ENCODE results near the gene EHMT1. TPM values are rescaled to one million over a fixed set of nuclear protein-coding genes. Genes with fewer than 3 reads are reported as not detected.

The EHMT1 gene
- polyA plus RNA-seq, 1 of the 3 experiments (the other 2 are of a cell fraction): 39.5 TPM

- TF ChIP-seq REST (IDR thresholded peaks at IDR 0.05; ENCODE audit: low read depth, low read length) (no peak), TEAD4 (IDR thresholded peaks at IDR 0.05; ENCODE audit: borderline replicate concordance, insufficient read depth) (no peak), FOSL2 (IDR thresholded peaks at IDR 0.05; ENCODE audit: borderline replicate concordance, low read depth) (no peak), TCF12 (IDR thresholded peaks at IDR 0.05) (no peak), YY1 (IDR thresholded peaks at IDR 0.05; ENCODE audit: low read depth) (no peak)
These were observed 91.9 kb downstream of the EHMT1 start (continued) for GRCh38 chr9:137710704-137711103.

DNA sequence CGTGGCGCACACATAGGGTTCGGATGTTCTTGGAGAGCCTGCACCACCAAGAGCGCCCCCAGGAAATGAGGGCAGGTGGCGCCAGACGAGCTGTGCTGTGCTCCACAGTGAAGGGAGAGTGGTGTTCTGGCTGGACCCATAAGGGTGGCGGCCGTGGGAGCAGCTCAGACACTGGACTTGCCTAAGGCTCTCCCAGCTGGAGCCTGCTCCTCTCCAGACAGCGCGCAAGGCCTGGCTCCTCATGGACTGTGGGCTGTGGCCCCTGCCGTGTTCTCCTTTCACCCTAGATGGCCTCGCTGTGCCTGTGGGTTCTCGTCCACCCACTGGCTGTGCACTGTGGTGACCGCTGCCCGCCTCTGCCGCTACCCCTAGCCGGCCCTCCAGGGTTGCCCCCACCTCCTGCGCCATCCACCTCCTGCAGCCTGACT, 92.9 kb downstream of the EHMT1 start:
- no peak overlapping the region for H3K9ac ChIP-seq
- WGBS (ENCODE audit: low lambda C conversion rate): 95% methylated on average over 14 of the region's 18 CpGs
- CTCF ChIA-PET: interaction anchor here (1.2 to 3.0 kb wide), 3 partner anchors 16 to 38 kb away, joined by 3 to 17 read pairs (median 4); no protein-coding TSS in a partner anchor
- POLR2A ChIA-PET: no interaction called here
- H3K9me2 ChIP-seq: no peaks in the 10 kb centered on the region
- H3K27me3 ChIP-seq (ENCODE audit: insufficient read depth): no peaks in the 10 kb centered on the region
- H3K9me3 ChIP-seq: no peaks in the 10 kb centered on the region
- DNase-seq: no peak
- no peaks in the 10 kb centered on the region for H3F3A ChIP-seq (replicated peaks; ENCODE audit: insufficient read depth)
- H3K27ac ChIP-seq (ENCODE audit: low read depth in 2 of 2, low read length in 1 of 2): no peak overlapping the region
- H3K79me2 ChIP-seq (ENCODE audit: insufficient read depth): peaks cover 76% of the 10 kb centered on the region
- no peak overlapping the region for H3K4me2 ChIP-seq
- peaks cover 17 to 29% of the 10 kb centered on the region in 2 experiments for H3K36me3 ChIP-seq (replicated peaks in 1 of 2; ENCODE audit: control insufficient read depth in 1 of 2, insufficient read depth in 2 of 2, low read length in 1 of 2)
- H3K4me1 ChIP-seq (ENCODE audit: control insufficient read depth in 1 of 2, insufficient read depth in 2 of 2, low read depth in 1 of 2, low read length in 1 of 2): peaks cover 0 to 23% of the 10 kb centered on the region in 2 experiments; a peak in 2 of 4 replicates
- peaks cover 39% of the 10 kb centered on the region for H4K20me1 ChIP-seq (ENCODE audit: insufficient read depth)
- no peak overlapping the region for H2AFZ ChIP-seq (ENCODE audit: low read depth)
- H3K4me3 ChIP-seq (ENCODE audit: low read depth in 2 of 2, low read length in 1 of 2): no peak overlapping the region
- no peak for TF ChIP-seq CHD2 (IDR thresholded peaks at IDR 0.05; ENCODE audit: low read length, partially characterized antibody)
- TF ChIP-seq, protein P1, sequence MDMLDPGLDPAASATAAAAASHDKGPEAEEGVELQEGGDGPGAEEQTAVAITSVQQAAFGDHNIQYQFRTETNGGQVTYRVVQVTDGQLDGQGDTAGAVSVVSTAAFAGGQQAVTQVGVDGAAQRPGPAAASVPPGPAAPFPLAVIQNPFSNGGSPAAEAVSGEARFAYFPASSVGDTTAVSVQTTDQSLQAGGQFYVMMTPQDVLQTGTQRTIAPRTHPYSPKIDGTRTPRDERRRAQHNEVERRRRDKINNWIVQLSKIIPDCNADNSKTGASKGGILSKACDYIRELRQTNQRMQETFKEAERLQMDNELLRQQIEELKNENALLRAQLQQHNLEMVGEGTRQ (IDR thresholded peaks at IDR 0.05; ENCODE audit: borderline replicate concordance, low read depth, low read length): no peak
- TF ChIP-seq TEAD4 (IDR thresholded peaks at IDR 0.05; ENCODE audit: borderline replicate concordance, insufficient read depth): no peak
- TF ChIP-seq YY1 (IDR thresholded peaks at IDR 0.05; ENCODE audit: low read depth): no peak
- no peak for TF ChIP-seq RAD21 (IDR thresholded peaks at IDR 0.05; ENCODE audit: low read length)
- TF ChIP-seq MEF2A (IDR thresholded peaks at IDR 0.05; ENCODE audit: borderline replicate concordance, low read depth): no peak
- TF ChIP-seq, protein P2, sequence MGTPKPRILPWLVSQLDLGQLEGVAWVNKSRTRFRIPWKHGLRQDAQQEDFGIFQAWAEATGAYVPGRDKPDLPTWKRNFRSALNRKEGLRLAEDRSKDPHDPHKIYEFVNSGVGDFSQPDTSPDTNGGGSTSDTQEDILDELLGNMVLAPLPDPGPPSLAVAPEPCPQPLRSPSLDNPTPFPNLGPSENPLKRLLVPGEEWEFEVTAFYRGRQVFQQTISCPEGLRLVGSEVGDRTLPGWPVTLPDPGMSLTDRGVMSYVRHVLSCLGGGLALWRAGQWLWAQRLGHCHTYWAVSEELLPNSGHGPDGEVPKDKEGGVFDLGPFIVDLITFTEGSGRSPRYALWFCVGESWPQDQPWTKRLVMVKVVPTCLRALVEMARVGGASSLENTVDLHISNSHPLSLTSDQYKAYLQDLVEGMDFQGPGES (IDR thresholded peaks at IDR 0.05; ENCODE audit: low read depth, low read length): no peak
- TF ChIP-seq, protein P3, sequence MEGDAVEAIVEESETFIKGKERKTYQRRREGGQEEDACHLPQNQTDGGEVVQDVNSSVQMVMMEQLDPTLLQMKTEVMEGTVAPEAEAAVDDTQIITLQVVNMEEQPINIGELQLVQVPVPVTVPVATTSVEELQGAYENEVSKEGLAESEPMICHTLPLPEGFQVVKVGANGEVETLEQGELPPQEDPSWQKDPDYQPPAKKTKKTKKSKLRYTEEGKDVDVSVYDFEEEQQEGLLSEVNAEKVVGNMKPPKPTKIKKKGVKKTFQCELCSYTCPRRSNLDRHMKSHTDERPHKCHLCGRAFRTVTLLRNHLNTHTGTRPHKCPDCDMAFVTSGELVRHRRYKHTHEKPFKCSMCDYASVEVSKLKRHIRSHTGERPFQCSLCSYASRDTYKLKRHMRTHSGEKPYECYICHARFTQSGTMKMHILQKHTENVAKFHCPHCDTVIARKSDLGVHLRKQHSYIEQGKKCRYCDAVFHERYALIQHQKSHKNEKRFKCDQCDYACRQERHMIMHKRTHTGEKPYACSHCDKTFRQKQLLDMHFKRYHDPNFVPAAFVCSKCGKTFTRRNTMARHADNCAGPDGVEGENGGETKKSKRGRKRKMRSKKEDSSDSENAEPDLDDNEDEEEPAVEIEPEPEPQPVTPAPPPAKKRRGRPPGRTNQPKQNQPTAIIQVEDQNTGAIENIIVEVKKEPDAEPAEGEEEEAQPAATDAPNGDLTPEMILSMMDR (IDR thresholded peaks at IDR 0.05): no peak
- TF ChIP-seq FOXM1 (IDR thresholded peaks at IDR 0.05; ENCODE audit: low read depth): no peak
- no peak for TF ChIP-seq GABPA (IDR thresholded peaks at IDR 0.05; ENCODE audit: low read depth)
